IPS-20b (cell line): Measurements from ENCODE around the gene SYNE4.

Source experiments
- H3K27ac ChIP-seq: one replicate; pipeline ENCODE4 v1.5.1; 2013; ENCODE audit warnings: low read length
- H3K27me3 ChIP-seq: 2 replicates; pipeline ENCODE4 v1.6.1; 2013; ENCODE audit warnings: mild to moderate bottlenecking, low read length, inconsistent platforms; ENCODE audit not compliant: insufficient read depth
- H3K36me3 ChIP-seq: 2 replicates; pipeline ENCODE4 v1.6.1; 2013; ENCODE audit warnings: low read depth, mild to moderate bottlenecking, inconsistent platforms, low read length, moderate library complexity; ENCODE audit not compliant: insufficient read depth
- H3K4me1 ChIP-seq: 2 replicates; pipeline ENCODE4 v1.6.1; 2013; ENCODE audit warnings: mild to moderate bottlenecking, control low read depth, inconsistent platforms, low read length, moderate library complexity; ENCODE audit not compliant: insufficient read depth
- H3K4me3 ChIP-seq: 2 replicates; pipeline ENCODE4 v1.5.1; 2013; ENCODE audit warnings: mild to moderate bottlenecking, low read length, inconsistent platforms
- H3K9ac ChIP-seq: 2 replicates; pipeline ENCODE4 v1.6.1; 2013; ENCODE audit warnings: low read depth, mild to moderate bottlenecking, inconsistent platforms, low read length, moderate library complexity
- H3K9me3 ChIP-seq: 2 replicates; pipeline ENCODE4 v1.6.1; 2013; ENCODE audit warnings: mild to moderate bottlenecking, low read depth, low read length, inconsistent platforms; ENCODE audit not compliant: insufficient read depth

The SYNE4 gene

DNA sequence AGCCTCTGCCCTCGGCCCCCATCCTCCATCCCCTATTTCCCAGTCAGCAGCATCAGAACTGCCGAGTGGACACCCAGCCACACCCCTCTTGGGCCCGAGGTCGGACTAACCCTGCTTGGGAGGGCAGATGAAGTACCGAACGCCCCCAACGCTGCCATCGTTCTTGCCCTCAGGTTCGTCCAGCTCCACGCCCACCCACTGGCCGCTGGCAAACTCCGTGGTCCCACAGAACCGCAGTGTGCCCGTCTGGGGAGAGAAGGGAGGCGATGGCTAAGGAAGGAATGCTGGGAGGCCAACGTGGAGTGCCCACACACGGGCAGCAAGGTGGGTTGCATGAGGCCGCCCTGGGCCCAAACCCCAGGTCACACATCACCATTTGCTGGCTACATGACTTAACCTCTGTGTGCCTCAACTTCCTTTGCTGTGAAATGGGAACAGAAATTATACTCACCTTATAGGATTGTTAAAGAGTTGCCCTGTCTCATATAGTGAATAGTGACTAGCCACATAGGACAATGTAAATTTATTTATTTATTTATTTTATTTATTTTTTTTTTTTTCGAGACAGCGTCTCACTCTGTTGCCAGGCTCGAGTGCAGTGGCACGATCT, 10.6 kb upstream of the SYNE4 start:
- H3K4me1 ChIP-seq, result 0 out of 2 replicates have a peak, but pooled peaks cover 4% of the 10 kb centered on the region
- no peak overlapping the region for H3K9ac ChIP-seq
- H3K36me3 ChIP-seq, result peaks cover 26% of the 10 kb centered on the region
- no peaks in the 10 kb centered on the region for H3K9me3 ChIP-seq
- H3K27me3 ChIP-seq, result no peaks in the 10 kb centered on the region
- H3K4me3 ChIP-seq, result no peak overlapping the region
- H3K27ac ChIP-seq, result no peak overlapping the region

DNA sequence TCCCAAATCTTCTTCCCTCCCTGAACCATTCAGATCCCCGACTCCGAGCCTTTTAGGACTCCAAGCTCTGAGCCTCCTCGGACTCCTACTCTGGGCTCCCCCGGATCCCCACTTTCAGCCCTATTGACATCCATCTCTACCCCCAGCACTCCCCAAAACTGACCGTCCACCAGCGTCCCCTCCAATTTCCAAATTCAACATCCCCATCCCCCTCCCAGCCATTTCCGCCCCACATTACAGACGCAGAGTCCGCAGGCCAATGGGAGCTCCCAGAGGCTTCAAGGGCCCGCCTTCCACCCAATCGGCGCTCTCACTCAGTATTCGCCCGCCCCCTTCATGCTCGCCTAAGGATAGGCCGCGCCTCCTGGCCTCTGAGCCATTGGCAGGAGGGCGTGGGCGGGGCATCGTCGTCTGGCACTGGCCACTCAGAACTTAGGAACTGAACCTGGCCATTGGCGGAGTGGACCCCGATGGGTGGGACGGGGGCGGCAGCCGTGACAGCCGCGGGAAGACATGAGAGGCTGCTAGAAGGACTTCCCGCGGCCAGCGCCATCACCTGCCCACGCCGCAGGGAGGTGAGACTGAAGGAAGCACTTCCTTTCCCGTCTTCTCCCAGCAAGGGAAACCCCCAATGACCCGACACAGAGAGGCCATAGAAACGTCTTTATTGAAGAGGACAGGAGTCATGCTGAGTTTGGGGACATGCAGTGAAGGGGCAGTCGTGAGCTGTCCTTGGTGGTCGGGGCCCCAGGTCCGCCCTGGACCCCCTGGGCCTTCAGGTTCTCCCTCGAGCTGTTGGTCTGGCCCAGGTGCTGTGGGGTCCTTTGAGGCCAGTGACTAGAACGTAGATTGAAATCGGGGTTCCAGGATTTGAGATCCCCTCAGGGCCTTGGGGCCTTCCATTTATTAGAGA, 5.7 kb upstream of the SYNE4 start, which contains the start of gene ALKBH6:
Gene ALKBH6, minus strand, starts transcription at position 202 of the 913 bp plus-strand sequence. CDS start 816 bp downstream, outside the sequence.
- Histone ChIP-seq H3K4me3 (peak within 1 kb of the TSS; percentile 91), H3K27me3 (no peaks in the 10 kb centered on the region), H3K9me3 (no peaks in the 10 kb centered on the region), H3K9ac (peak within 1 kb of the TSS; percentile 89; the same call in 1 of the 2 replicates), H3K36me3 (no peaks in the 10 kb centered on the region), H3K27ac (no peak within 1 kb of the TSS), H3K4me1 (peaks cover 4% of the 10 kb centered on the region; the same call in 1 of the 2 replicates)

DNA sequence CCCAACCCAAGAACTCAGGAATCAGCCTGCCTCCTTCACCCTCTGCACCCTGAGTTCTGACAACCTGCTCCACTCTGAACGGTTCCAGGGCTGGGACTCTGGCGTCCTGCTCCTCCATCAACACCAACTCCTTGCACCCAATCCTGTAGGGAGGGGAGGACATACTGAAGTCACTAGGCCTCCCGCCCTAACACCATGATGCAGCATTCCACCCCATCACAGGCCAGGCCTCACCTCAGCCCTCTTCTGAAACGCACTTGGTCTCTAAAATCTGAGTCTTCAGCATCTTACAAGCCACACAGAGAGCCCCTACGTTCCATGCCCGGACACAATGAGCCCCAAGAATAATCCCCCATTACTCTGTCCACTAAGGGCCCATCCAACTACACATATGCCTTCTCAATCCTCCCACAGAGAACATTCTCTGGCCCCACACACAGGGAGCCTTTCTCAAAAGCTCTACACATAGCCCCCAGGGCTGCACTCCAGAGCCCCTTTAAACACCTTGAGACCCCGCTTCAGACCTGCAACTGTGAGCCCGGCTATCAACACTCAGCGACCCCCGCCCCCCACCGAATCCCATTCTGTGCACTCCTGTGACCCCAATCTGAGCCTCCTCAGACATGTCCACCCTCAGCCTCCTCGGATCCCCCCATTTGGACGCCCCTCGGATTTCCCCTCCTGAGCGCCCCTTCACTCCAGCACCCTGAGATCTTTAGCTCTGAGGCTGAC, 4.8 kb upstream of the SYNE4 start:
- no peak overlapping the region for H3K27ac ChIP-seq
- no peaks in the 10 kb centered on the region for H3K27me3 ChIP-seq
- H3K36me3 ChIP-seq, result no peaks in the 10 kb centered on the region
- H3K4me3 ChIP-seq, result peak overlapping the region; percentile 91
- H3K9ac ChIP-seq, result peak overlapping the region; percentile 89; the same call in 1 of the 2 replicates
- peaks cover 4% of the 10 kb centered on the region; the same call in 1 of the 2 replicates for H3K4me1 ChIP-seq
- H3K9me3 ChIP-seq, result no peaks in the 10 kb centered on the region

DNA sequence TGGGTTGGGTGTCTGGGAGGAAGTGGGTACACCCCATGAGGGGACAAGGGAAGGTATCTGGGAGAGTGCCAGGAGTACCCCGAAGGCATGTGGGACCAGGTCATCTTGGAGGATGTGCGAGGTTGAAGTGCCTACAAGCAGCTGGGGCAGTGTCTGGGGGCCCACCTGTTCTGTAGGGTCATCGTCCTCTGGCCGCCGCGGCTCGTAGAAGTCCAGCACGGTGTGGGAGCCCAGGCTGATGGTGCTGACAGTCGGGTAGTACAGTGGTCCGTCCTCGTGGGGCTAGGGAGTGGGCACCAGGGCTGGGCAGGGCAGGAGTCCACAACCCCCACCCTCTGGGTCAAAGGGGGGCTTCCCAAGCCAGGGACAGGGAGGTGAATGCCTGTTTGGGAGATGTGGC, 1.8 kb upstream of the SYNE4 start:
- no peak overlapping the region for H3K9ac ChIP-seq
- no peak overlapping the region for H3K27ac ChIP-seq
- H3K27me3 ChIP-seq, result no peaks in the 10 kb centered on the region
- H3K9me3 ChIP-seq, result no peaks in the 10 kb centered on the region
- no peaks in the 10 kb centered on the region for H3K36me3 ChIP-seq
- peaks cover 4% of the 10 kb centered on the region; the same call in 1 of the 2 replicates for H3K4me1 ChIP-seq
- H3K4me3 ChIP-seq, result no peak overlapping the region

DNA sequence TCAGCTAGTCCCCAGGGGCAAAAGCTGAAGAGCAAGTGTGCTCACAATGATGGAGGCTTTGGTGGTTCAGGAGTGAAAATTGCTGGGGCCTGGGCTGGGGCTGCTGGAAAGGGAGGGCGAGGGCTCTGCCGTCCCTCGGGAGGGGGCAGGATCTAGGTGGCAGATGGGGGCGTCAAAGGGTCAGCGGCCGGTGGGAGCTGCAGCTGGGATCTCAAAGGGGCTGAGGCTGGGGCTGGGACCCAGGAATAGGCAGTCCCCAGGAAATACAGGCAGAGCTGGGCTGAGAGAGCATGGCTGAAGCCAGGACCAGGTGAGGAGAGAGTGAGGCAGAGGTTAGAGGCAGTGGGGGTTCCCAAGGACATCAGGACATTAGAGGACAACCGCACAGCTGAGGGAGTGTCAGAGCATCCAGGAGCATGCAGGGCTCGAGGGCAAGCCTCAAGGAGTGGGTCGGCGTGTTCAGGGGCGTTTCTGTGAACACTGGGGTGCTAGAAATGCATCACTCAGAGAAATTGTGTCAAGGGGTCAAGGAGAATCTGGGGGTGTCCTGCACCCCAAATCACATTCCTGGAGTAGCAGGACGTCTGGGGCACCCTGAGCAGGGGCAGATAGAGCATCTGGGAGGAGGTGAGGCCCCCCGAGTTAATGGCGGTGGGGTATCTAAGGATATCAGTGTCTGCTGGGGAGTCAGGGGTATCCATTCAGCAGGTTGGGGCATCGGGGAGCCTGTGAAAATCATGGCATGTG, 1.2 kb upstream of the SYNE4 start:
- Histone ChIP-seq H3K9me3 (no peaks in the 10 kb centered on the region), H3K9ac (peak overlapping the region; percentile 83; the same call in 1 of the 2 replicates), H3K4me1 (peaks cover 1% of the 10 kb centered on the region; the same call in 1 of the 2 replicates), H3K27me3 (no peaks in the 10 kb centered on the region), H3K27ac (no peak overlapping the region), H3K36me3 (no peaks in the 10 kb centered on the region; the same call in 1 of the 2 replicates), H3K4me3 (peak overlapping the region; percentile 77; the same call in 1 of the 2 replicates)

DNA sequence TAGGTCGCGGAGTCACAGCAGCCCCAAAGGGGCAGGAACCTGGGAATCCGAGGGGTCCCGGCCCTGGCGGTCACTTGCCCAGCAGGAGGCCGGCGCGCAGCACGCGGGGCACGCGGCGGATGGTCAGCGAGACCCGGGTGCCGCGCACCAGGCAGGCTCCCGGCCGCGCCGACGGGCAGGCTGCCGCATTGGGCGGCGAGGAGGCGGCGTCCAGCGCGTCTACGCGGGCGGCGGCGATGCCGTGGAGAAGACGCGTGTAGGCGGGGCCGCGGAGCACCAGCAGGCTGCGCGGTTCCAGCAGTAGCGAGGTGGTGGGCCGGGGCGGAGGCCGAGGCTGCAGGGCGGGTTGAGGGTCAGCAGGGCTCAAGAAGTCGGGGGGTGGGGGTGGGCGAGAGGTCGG, 607 bp upstream of the SYNE4 start:
- H3K9ac ChIP-seq, result peak overlapping the region; percentile 83; the same call in 1 of the 2 replicates

DNA sequence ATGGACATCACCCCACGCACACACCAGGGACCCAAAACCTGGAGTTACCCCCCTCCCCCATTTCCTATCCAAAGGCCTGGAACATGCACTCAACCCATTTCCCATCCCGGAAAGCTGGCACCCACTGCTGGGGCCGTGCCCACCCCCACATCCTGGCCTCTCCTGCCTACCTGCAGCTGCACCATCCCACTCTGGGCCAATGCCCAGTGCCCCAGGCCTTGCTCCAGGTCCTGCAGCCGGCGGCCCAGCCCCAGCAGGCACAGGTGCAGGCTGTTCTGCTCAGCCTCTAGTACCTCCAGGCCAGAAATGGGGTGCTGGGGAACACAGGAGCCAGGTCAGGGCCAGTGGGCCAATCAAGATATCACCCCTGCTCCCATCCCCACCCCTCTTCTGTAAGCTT, 1.7 kb downstream of the SYNE4 start:
- no peaks in the 10 kb centered on the region for H3K9me3 ChIP-seq
- no peak overlapping the region for H3K9ac ChIP-seq
- H3K4me3 ChIP-seq, result no peak overlapping the region
- H3K36me3 ChIP-seq, result peaks cover 14% of the 10 kb centered on the region; the same call in 1 of the 2 replicates
- no peaks in the 10 kb centered on the region for H3K27me3 ChIP-seq
- H3K27ac ChIP-seq, result no peak overlapping the region
- H3K4me1 ChIP-seq, result no peaks in the 10 kb centered on the region

More for the DNA sequence above, 607 bp upstream of the SYNE4 start:
- Histone ChIP-seq H3K36me3 (peaks cover 3% of the 10 kb centered on the region; the same call in 1 of the 2 replicates), H3K27me3 (no peaks in the 10 kb centered on the region), H3K4me1 (no peaks in the 10 kb centered on the region; the same call in 1 of the 2 replicates), H3K27ac (no peak overlapping the region), H3K9me3 (no peaks in the 10 kb centered on the region), H3K4me3 (peak overlapping the region; percentile 77)

DNA sequence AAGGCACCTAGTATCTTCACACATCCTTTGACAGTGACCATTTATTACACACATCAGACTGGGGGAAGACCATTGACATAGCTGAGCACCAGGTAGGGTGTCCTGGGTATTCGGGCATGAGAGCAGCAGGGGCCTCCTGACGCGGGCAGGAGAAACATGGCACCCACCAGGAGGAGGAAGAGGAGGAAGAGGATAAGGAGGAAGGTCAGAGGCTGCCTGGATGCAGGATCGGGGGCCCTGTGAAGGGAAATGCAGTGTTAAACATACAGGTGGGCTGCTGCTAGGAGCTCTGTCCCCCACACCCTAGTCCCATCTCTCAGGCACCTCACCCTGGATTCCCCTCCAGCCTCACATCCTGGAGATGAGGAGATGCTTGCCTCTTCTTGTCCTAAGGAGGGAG, 5.3 kb downstream of the SYNE4 start:
- H3K27ac ChIP-seq, result no peak overlapping the region
- no peaks in the 10 kb centered on the region for H3K27me3 ChIP-seq
- H3K9me3 ChIP-seq, result no peaks in the 10 kb centered on the region
- H3K36me3 ChIP-seq, result peaks cover 19% of the 10 kb centered on the region; the same call in 1 of the 2 replicates
- H3K4me1 ChIP-seq, result no peaks in the 10 kb centered on the region
- H3K9ac ChIP-seq, result no peak overlapping the region
- no peak overlapping the region for H3K4me3 ChIP-seq

DNA sequence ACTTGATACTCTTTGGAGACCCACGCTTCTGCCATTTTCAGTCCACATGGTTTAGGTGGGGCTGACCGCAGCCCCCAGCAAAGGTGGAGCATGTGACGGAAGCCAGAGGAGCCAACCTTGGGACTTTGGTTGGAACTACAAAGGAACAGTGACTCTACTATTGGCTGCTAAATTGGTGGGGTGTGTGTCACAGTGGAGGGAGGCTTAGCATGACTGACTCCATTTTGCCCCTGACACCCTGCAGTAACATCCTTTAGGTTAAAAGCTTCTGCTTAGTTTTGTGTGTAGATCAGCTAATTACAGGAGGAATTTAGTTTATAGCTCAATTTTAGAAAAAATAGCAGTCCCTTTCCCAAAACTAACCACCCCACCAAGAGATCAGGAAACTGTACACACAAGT, 7.0 kb downstream of the SYNE4 start:
- no peaks in the 10 kb centered on the region for H3K27me3 ChIP-seq
- no peak overlapping the region for H3K9ac ChIP-seq
- H3K36me3 ChIP-seq, result peaks cover 19% of the 10 kb centered on the region; the same call in 1 of the 2 replicates
- H3K4me1 ChIP-seq, result no peaks in the 10 kb centered on the region
- no peak overlapping the region for H3K4me3 ChIP-seq
- H3K27ac ChIP-seq, result no peak overlapping the region
- no peaks in the 10 kb centered on the region for H3K9me3 ChIP-seq

DNA sequence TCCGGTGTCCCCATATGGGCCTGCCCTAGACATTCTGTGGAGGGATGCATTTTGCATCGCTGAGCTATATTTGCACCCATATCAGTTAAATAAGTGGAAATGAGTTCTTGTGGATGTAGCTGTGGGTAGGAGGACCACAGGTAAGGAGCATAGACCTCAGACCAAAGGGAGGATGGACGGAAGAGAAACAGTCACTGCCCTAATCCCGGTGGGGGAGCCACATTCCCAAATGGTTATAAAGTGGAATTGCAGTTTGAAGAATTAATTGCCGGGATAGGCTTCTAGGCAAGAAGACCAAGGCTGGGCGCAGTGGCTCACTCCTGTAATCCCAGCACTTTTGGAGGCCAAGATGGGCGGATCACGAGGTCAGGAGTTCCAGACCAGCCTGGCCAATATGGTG, 11.8 kb downstream of the SYNE4 start:
- Histone ChIP-seq H3K4me3 (no peak overlapping the region), H3K9me3 (no peaks in the 10 kb centered on the region), H3K27me3 (no peaks in the 10 kb centered on the region), H3K4me1 (peaks cover 4% of the 10 kb centered on the region; the same call in 1 of the 2 replicates), H3K27ac (no peak overlapping the region), H3K9ac (no peak overlapping the region), H3K36me3 (0 out of 2 replicates have a peak, but pooled peaks cover 5% of the 10 kb centered on the region)
